Loucy (cell line): Measurements from ENCODE around the gene ARHGAP32.

Experiments
- H2AFZ ChIP-seq: fragments of 200-600 bp; sonication (generic); 2 replicates; pipeline ENCODE4 v1.6.0; 2016; ENCODE audit warnings: antibody characterized with exemption, mild to moderate bottlenecking, low read length, moderate library complexity
- H3F3A ChIP-seq: fragments of 200-600 bp; 2 replicates; pipeline ENCODE4 v1.6.0; 2016; ENCODE audit warnings: antibody characterized with exemption, low read depth, mild to moderate bottlenecking
- H3K27me3 ChIP-seq: fragments of 200-600 bp; sonication (generic); 2 replicates; pipeline ENCODE4 v1.6.1; 2014; ENCODE audit warnings: low read length, mild to moderate bottlenecking; ENCODE audit not compliant: insufficient read depth, poor library complexity, severe bottlenecking
- H3K36me3 ChIP-seq: fragments of 200-600 bp; sonication (generic); 2 replicates; pipeline ENCODE4 v1.6.1; 2016; ENCODE audit warnings: low read length; ENCODE audit not compliant: insufficient read depth
- H3K4me1 ChIP-seq: fragments of 200-600 bp; sonication (generic); 2 replicates; pipeline ENCODE4 v1.5.1; 2014; ENCODE audit warnings: low read length, mild to moderate bottlenecking; ENCODE audit not compliant: insufficient read depth, poor library complexity, severe bottlenecking
- H3K4me2 ChIP-seq: fragments of 200-600 bp; sonication (generic); 2 replicates; pipeline ENCODE4 v1.6.0; 2014; ENCODE audit warnings: antibody characterized with exemption, low read length, low read depth, mild to moderate bottlenecking; ENCODE audit not compliant: poor library complexity, severe bottlenecking
- H3K4me3 ChIP-seq: fragments of 200-600 bp; sonication (generic); 2 replicates; pipeline ENCODE4 v1.5.1; 2014; ENCODE audit warnings: low read length, mild to moderate bottlenecking, mixed read lengths; ENCODE audit not compliant: poor library complexity, severe bottlenecking
- H3K79me2 ChIP-seq: fragments of 200-600 bp; sonication (generic); 2 replicates; pipeline ENCODE4 v1.6.1; 2014; ENCODE audit warnings: low read length; ENCODE audit not compliant: insufficient read depth
- H3K9ac ChIP-seq: fragments of 200-600 bp; sonication (generic); 2 replicates; pipeline ENCODE4 v1.6.0; 2014; ENCODE audit warnings: mild to moderate bottlenecking, low read depth, low read length, moderate library complexity; ENCODE audit not compliant: poor library complexity, severe bottlenecking
- H3K9me2 ChIP-seq: fragments of 200-600 bp; sonication (generic); replicated peaks from 2 replicates; pipeline ENCODE4 v1.6.1; 2016; ENCODE audit warnings: low read depth, low read length, mixed read lengths
- H3K9me3 ChIP-seq: fragments of 200-600 bp; sonication (generic); 2 replicates; pipeline ENCODE4 v1.6.1; 2014; ENCODE audit warnings: mild to moderate bottlenecking, antibody characterized with exemption, low read length, low read depth; ENCODE audit not compliant: insufficient read depth
- H4K20me1 ChIP-seq: fragments of 200-600 bp; sonication (generic); 2 replicates; pipeline ENCODE4 v1.6.0; 2014; ENCODE audit warnings: antibody characterized with exemption, low read length, mild to moderate bottlenecking; ENCODE audit not compliant: insufficient read depth, poor library complexity, severe bottlenecking
- EZH2phosphoT487 ChIP-seq: fragments of 200-600 bp; IDR thresholded peaks from 2 replicates; pipeline ENCODE4 v1.6.1; 2018; ENCODE audit warnings: antibody characterized with exemption, mild to moderate bottlenecking, moderate library complexity, borderline replicate concordance
- TF ChIP-seq, protein P1 (sequence below): fragments of 200-600 bp; sonication (generic); conservative IDR thresholded peaks from 2 replicates; pipeline ENCODE4 v1.5.1; 2014; ENCODE audit warnings: mild to moderate bottlenecking, antibody characterized with exemption, low read length

Gene ARHGAP32

GRCh38 chr11:128946648-128947047, 245.5 kb downstream of the ARHGAP32 start:
- TF ChIP-seq, protein P1, sequence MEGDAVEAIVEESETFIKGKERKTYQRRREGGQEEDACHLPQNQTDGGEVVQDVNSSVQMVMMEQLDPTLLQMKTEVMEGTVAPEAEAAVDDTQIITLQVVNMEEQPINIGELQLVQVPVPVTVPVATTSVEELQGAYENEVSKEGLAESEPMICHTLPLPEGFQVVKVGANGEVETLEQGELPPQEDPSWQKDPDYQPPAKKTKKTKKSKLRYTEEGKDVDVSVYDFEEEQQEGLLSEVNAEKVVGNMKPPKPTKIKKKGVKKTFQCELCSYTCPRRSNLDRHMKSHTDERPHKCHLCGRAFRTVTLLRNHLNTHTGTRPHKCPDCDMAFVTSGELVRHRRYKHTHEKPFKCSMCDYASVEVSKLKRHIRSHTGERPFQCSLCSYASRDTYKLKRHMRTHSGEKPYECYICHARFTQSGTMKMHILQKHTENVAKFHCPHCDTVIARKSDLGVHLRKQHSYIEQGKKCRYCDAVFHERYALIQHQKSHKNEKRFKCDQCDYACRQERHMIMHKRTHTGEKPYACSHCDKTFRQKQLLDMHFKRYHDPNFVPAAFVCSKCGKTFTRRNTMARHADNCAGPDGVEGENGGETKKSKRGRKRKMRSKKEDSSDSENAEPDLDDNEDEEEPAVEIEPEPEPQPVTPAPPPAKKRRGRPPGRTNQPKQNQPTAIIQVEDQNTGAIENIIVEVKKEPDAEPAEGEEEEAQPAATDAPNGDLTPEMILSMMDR: no peak
- TF ChIP-seq EZH2phosphoT487: no peak
- Histone ChIP-seq H4K20me1 (no peaks in the 10 kb centered on the region), H3K9me3 (no peaks in the 10 kb centered on the region), H3F3A (no peaks in the 10 kb centered on the region), H3K79me2 (no peaks in the 10 kb centered on the region), H3K4me2 (no peak overlapping the region), H2AFZ (no peak overlapping the region), H3K4me3 (no peak overlapping the region), H3K9me2 (no peaks in the 10 kb centered on the region), H3K4me1 (no peaks in the 10 kb centered on the region), H3K36me3 (no peaks in the 10 kb centered on the region), H3K27me3 (no peaks in the 10 kb centered on the region), H3K9ac (no peak overlapping the region)

GRCh38 chr11:128943428-128943976, 248.6 kb downstream of the ARHGAP32 start:
- H3K9ac ChIP-seq: no peak overlapping the region
- H3K36me3 ChIP-seq: no peaks in the 10 kb centered on the region
- H3K79me2 ChIP-seq: no peaks in the 10 kb centered on the region
- H3K9me3 ChIP-seq: no peaks in the 10 kb centered on the region
- no peaks in the 10 kb centered on the region for H3F3A ChIP-seq
- no peak overlapping the region for H3K4me3 ChIP-seq
- H3K4me1 ChIP-seq: no peaks in the 10 kb centered on the region
- no peaks in the 10 kb centered on the region for H4K20me1 ChIP-seq
- H3K27me3 ChIP-seq: no peaks in the 10 kb centered on the region
- no peak overlapping the region for H2AFZ ChIP-seq
- H3K4me2 ChIP-seq: no peak overlapping the region
- TF ChIP-seq EZH2phosphoT487: no peak
- TF ChIP-seq, protein P1: no peak
- no peaks in the 10 kb centered on the region for H3K9me2 ChIP-seq

- Histone ChIP-seq H3K27me3 (no peaks in the 10 kb centered on the region), H3K4me3 (no peak within 1 kb of the TSS), H3K9ac (no peak within 1 kb of the TSS), H3K4me1 (no peaks in the 10 kb centered on the region), H3K9me3 (no peaks in the 10 kb centered on the region), H4K20me1 (no peaks in the 10 kb centered on the region), H3K79me2 (no peaks in the 10 kb centered on the region), H3F3A (no peaks in the 10 kb centered on the region), H2AFZ (no peak within 1 kb of the TSS), H3K4me2 (no peak within 1 kb of the TSS), H3K9me2 (no peaks in the 10 kb centered on the region), H3K36me3 (no peaks in the 10 kb centered on the region)
- TF ChIP-seq, protein P1: no peak
- TF ChIP-seq EZH2phosphoT487: no peak
Observed at GRCh38 chr11:128942817-128943427, 249.2 kb downstream of the ARHGAP32 start, which contains the start of gene TP53AIP1. TSS of gene TP53AIP1 (minus strand) at chr11:128942871. CDS start at chr11:128937818, 5,053 bp downstream.
